Prostate gland (tissue), 2 donors: ENCODE measurements around the gene BPIFB4.

ENCODE experiments used
- POLR2AphosphoS5 ChIP-seq: sonication (generic); formaldehyde crosslinking; IDR thresholded peaks from one replicate; pipeline ENCODE4 v1.6.1; 2017; ENCODE audit warnings: antibody characterized with exemption
- TF ChIP-seq, protein P1 (sequence below), 4 experiments: fragments of 200-600 bp in 2 of 4; fragments of 450-650 bp in 2 of 4; sonication (generic) in 2 of 4; IDR thresholded peaks; 1 replicate in 3 of 4; 2 replicates in 1 of 4; pipeline ENCODE4 v1.5.1; 2016 to 2019; ENCODE audit warnings: antibody characterized with exemption in 4 of 4, mild to moderate bottlenecking in 2 of 4, moderate library complexity in 2 of 4

DNA sequence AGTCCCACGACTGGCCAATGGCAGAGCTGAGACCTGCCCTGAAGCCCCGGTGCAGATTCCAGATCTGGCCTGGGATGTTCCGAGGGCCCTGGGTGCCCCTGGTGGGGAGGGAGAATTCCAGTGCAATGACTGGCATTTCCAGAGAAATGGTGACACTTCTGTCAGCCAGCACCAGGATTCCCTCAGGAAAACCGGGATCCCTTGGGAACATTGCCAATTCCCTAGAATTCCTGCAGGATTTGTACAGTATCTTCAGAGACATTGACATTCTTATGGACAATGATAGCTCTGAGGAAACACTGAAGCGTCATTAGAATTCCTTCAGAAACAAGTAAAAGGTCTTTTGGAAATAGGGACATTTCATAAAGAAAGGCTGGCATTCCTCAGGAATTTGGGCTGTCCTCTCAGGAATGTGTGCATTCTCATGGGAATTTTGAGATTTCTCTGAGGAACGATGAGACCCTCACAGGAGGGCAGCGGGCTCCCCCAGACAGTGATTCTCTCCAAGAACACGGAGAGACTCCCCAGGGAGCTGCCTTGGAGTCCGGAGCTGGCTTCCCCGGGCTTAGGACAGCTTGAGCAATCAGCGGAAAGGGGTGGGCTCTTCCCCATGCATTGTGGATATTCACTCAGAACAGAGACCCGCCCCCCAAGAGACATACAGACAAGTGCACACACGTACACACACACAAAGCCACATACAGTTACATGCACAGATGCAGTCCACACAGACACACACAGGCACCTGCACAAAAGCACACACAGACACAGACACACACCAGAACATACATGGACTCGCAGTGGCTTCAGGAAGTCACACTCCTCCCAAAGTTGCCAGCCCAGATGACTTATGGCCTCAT is 53.3 kb downstream of the BPIFB4 start:
- TF ChIP-seq, protein P1, sequence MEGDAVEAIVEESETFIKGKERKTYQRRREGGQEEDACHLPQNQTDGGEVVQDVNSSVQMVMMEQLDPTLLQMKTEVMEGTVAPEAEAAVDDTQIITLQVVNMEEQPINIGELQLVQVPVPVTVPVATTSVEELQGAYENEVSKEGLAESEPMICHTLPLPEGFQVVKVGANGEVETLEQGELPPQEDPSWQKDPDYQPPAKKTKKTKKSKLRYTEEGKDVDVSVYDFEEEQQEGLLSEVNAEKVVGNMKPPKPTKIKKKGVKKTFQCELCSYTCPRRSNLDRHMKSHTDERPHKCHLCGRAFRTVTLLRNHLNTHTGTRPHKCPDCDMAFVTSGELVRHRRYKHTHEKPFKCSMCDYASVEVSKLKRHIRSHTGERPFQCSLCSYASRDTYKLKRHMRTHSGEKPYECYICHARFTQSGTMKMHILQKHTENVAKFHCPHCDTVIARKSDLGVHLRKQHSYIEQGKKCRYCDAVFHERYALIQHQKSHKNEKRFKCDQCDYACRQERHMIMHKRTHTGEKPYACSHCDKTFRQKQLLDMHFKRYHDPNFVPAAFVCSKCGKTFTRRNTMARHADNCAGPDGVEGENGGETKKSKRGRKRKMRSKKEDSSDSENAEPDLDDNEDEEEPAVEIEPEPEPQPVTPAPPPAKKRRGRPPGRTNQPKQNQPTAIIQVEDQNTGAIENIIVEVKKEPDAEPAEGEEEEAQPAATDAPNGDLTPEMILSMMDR (IDR thresholded peaks at IDR 0.05) = no peak
- no peak for TF ChIP-seq POLR2AphosphoS5
